H9 (cell line): ENCODE data around the gene VSIG8. TPM values are rescaled to one million over a fixed set of nuclear protein-coding genes. Genes with fewer than 3 reads are reported as not detected.

Experiments
- DNase-seq: peaks from one replicate; pipeline ENCODE4 v3.0.0-alpha.2; 2017
- H2AFZ ChIP-seq: one replicate; pipeline ENCODE4 v1.6.1; 2013; ENCODE audit warnings: mild to moderate bottlenecking, low read length, control low read depth, moderate library complexity
- H2AK5ac ChIP-seq: 2 replicates; pipeline ENCODE4 v1.6.1; 2013; ENCODE audit warnings: low read length, control low read depth, mixed read lengths; ENCODE audit not compliant: insufficient read length
- H2BK120ac ChIP-seq: one replicate; pipeline ENCODE4 v1.6.1; 2013; ENCODE audit warnings: low read depth, mild to moderate bottlenecking, low read length, control low read depth, inconsistent platforms; ENCODE audit not compliant: poor library complexity, severe bottlenecking
- H2BK12ac ChIP-seq: 2 replicates; pipeline ENCODE4 v1.6.1; 2013; ENCODE audit warnings: low read length, control low read depth, mixed read lengths, low read depth; ENCODE audit not compliant: insufficient read length
- H2BK15ac ChIP-seq: 2 replicates; pipeline ENCODE4 v1.6.1; 2013; ENCODE audit warnings: low read depth, low read length, control low read depth
- H2BK20ac ChIP-seq: one replicate; pipeline ENCODE4 v1.6.1; 2013; ENCODE audit warnings: low read depth, mild to moderate bottlenecking, low read length, control low read depth, inconsistent platforms; ENCODE audit not compliant: poor library complexity, severe bottlenecking
- H2BK5ac ChIP-seq: 2 replicates; pipeline ENCODE4 v1.6.1; 2013; ENCODE audit warnings: low read length, control low read depth, mixed read lengths; ENCODE audit not compliant: insufficient read length
- H3K14ac ChIP-seq: 2 replicates; pipeline ENCODE4 v1.6.1; 2013; ENCODE audit warnings: low read length, control low read depth; ENCODE audit not compliant: insufficient read depth
- H3K18ac ChIP-seq: 2 replicates; pipeline ENCODE4 v1.6.1; 2013; ENCODE audit warnings: low read depth, mild to moderate bottlenecking, mixed read lengths, low read length, control low read depth; ENCODE audit not compliant: insufficient read length
- H3K23ac ChIP-seq: 2 replicates; pipeline ENCODE4 v1.6.1; 2013; ENCODE audit warnings: low read length, control low read depth, mixed read lengths, low read depth; ENCODE audit not compliant: insufficient read length
- H3K23me2 ChIP-seq: 2 replicates; pipeline ENCODE4 v1.6.1; 2013; ENCODE audit warnings: low read depth, mild to moderate bottlenecking, mixed read lengths, low read length, control low read depth; ENCODE audit not compliant: insufficient read length, poor library complexity, severe bottlenecking
- H3K27ac ChIP-seq: 2 replicates; pipeline ENCODE4 v1.5.1; 2013; ENCODE audit warnings: low read length, control low read depth, mixed read lengths, low read depth; ENCODE audit not compliant: insufficient read length
- H3K27me3 ChIP-seq: 2 replicates; pipeline ENCODE4 v1.6.1; 2013; ENCODE audit warnings: low read length, control low read depth, inconsistent platforms; ENCODE audit not compliant: insufficient read depth
- H3K4ac ChIP-seq: 2 replicates; pipeline ENCODE4 v1.6.1; 2013; ENCODE audit warnings: low read depth, mild to moderate bottlenecking, control low read depth, inconsistent platforms, low read length, moderate library complexity
- H3K4me1 ChIP-seq: 2 replicates; pipeline ENCODE4 v1.6.1; 2013; ENCODE audit warnings: low read length, control low read depth, inconsistent platforms; ENCODE audit not compliant: insufficient read depth
- H3K4me2 ChIP-seq: 2 replicates; pipeline ENCODE4 v1.6.1; 2013; ENCODE audit warnings: low read length, control low read depth, mixed read lengths; ENCODE audit not compliant: insufficient read length, insufficient read depth
- H3K56ac ChIP-seq: 2 replicates; pipeline ENCODE4 v1.6.1; 2013; ENCODE audit warnings: low read depth, mild to moderate bottlenecking, mixed read lengths, low read length, control low read depth; ENCODE audit not compliant: insufficient read length
- H3K79me1 ChIP-seq: 2 replicates; pipeline ENCODE4 v1.6.1; 2013; ENCODE audit warnings: low read depth, mild to moderate bottlenecking, moderate library complexity, low read length, control low read depth, inconsistent platforms; ENCODE audit not compliant: insufficient read depth, poor library complexity, severe bottlenecking
- H3K79me2 ChIP-seq: 2 replicates; pipeline ENCODE4 v1.6.1; 2013; ENCODE audit warnings: low read length, control low read depth, inconsistent platforms; ENCODE audit not compliant: insufficient read depth
- H3K9ac ChIP-seq: 2 replicates; pipeline ENCODE4 v1.6.1; 2013; ENCODE audit warnings: low read length, control low read depth, mixed read lengths; ENCODE audit not compliant: insufficient read length; ENCODE audit errors: extremely low read depth
- H3K9me3 ChIP-seq: one replicate; pipeline ENCODE4 v1.6.1; 2013; ENCODE audit warnings: low read depth, low read length, inconsistent platforms; ENCODE audit not compliant: control insufficient read depth
- H3T11ph ChIP-seq: one replicate; pipeline ENCODE4 v1.6.1; 2013; ENCODE audit warnings: mild to moderate bottlenecking, low read length, control low read depth, inconsistent platforms
- H4K20me1 ChIP-seq: one replicate; pipeline ENCODE4 v1.6.1; 2013; ENCODE audit not compliant: control insufficient read depth, insufficient read length, insufficient read depth
- H4K5ac ChIP-seq: 2 replicates; pipeline ENCODE4 v1.6.1; 2013; ENCODE audit warnings: low read depth, mild to moderate bottlenecking, mixed read lengths, low read length, control low read depth; ENCODE audit not compliant: insufficient read length
- H4K8ac ChIP-seq: replicated peaks from 2 replicates; pipeline ENCODE4 v1.6.1; 2013; ENCODE audit warnings: low read length, control low read depth, mixed read lengths, low read depth; ENCODE audit not compliant: insufficient read length
- H4K91ac ChIP-seq: 2 replicates; pipeline ENCODE4 v1.6.1; 2013; ENCODE audit warnings: low read depth, mild to moderate bottlenecking, moderate library complexity, mixed read lengths, low read length, control low read depth; ENCODE audit not compliant: insufficient read length
- H3K27ac Mint-ChIP-seq, 3 experiments: 2 replicates in 2 of 3; 3 replicates in 1 of 3; pipeline ENCODE4 v1.8.0; 2020 to 2021; ENCODE audit warnings: mixed read lengths in 3 of 3, mild to moderate bottlenecking in 1 of 3, moderate library complexity in 1 of 3
- H3K27me3 Mint-ChIP-seq: 2 replicates; pipeline ENCODE4 v1.8.0; 2021; ENCODE audit warnings: low read depth, mild to moderate bottlenecking, moderate library complexity, mixed read lengths
- H3K36me3 Mint-ChIP-seq, 3 experiments: 2 replicates in 2 of 3; 3 replicates in 1 of 3; pipeline ENCODE4 v1.8.0; 2020 to 2021; ENCODE audit warnings: low read depth in 3 of 3, mixed read lengths in 3 of 3; ENCODE audit not compliant: insufficient read depth in 1 of 3
- H3K4me1 Mint-ChIP-seq, 2 experiments: 2 replicates each; pipeline ENCODE4 v1.8.0; 2020; ENCODE audit warnings: mixed read lengths in 2 of 2
- H3K4me3 Mint-ChIP-seq, 2 experiments: 2 replicates in 1 of 2; 3 replicates in 1 of 2; pipeline ENCODE4 v1.8.0; 2020 to 2021; ENCODE audit warnings: mild to moderate bottlenecking in 2 of 2, mixed read lengths in 2 of 2, moderate library complexity in 1 of 2
- H3K9me3 Mint-ChIP-seq, 2 experiments: 2 replicates in 1 of 2; 3 replicates in 1 of 2; pipeline ENCODE4 v1.8.0; 2020; ENCODE audit warnings: mild to moderate bottlenecking in 2 of 2, mixed read lengths in 2 of 2, moderate library complexity in 1 of 2
- CTCF ChIP-seq: fragments of 200-600 bp; sonication (generic); conservative IDR thresholded peaks from 3 replicates; pipeline ENCODE4 v1.8.0; 2021; ENCODE audit warnings: antibody characterized with exemption, mild to moderate bottlenecking
- WGBS: extraction: QIAGEN DNeasy Blood & Tissue Kit; methylation state at CpG from one replicate; pipeline ENCODE4 v1.1.7; 2013; ENCODE audit warnings: missing lambda C conversion rate, low lambda C conversion rate, mixed read lengths; ENCODE audit not compliant: insufficient read length; ENCODE audit errors: extremely low coverage; 5-methylcytosine and 5-hydroxymethylcytosine counted together
- total RNA-seq: library from RNA; stranded (reverse); gene quantifications from 2 replicates; pipeline ENCODE4 v1.2.1, GENCODE V29; 2021

VSIG8 gene
- total RNA-seq, 1 experiment from 2014 or later, result not detected

- H2BK12ac ChIP-seq, result no peak overlapping the region
- no peak overlapping the region for H3K4me2 ChIP-seq
- H3K27ac ChIP-seq, result no peak overlapping the region
- Mint-ChIP-seq H3K4me1 (peaks cover 16% of the 10 kb centered on the region in 2 experiments), H3K9me3 (peaks cover 8% of the 10 kb centered on the region in 2 experiments; a peak in 4 of 5 replicates), H3K36me3 (peaks cover 0 to 6% (median 0%) of the 10 kb centered on the region in 3 experiments; a peak in 3 of 7 replicates), H3K4me3 (no peak overlapping the region), H3K27me3 (peaks cover 32% of the 10 kb centered on the region), H3K27ac (no peak overlapping the region)
- no peak overlapping the region for H4K5ac ChIP-seq
- H2AFZ ChIP-seq, result no peak overlapping the region
- H3K9ac ChIP-seq, result no peak overlapping the region
- H3K79me1 ChIP-seq, result no peaks in the 10 kb centered on the region
- H2BK120ac ChIP-seq, result no peak overlapping the region
- H3K4ac ChIP-seq, result no peak overlapping the region
- H4K20me1 ChIP-seq, result no peaks in the 10 kb centered on the region
- H3K14ac ChIP-seq, result no peak overlapping the region
- no peak overlapping the region for H3T11ph ChIP-seq
- H3K23ac ChIP-seq, result no peak overlapping the region
- H3K27me3 ChIP-seq, result no peaks in the 10 kb centered on the region
- H2BK5ac ChIP-seq, result no peak overlapping the region
- peaks cover 4% of the 10 kb centered on the region for H3K23me2 ChIP-seq
- no peak overlapping the region for H3K18ac ChIP-seq
- no CpG with 5 or more reads among the region's 3 CpGs for WGBS
- H3K56ac ChIP-seq, result no peak overlapping the region
- no peaks in the 10 kb centered on the region for H3K9me3 ChIP-seq
- H4K8ac ChIP-seq, result no peak overlapping the region
- H2BK20ac ChIP-seq, result no peak overlapping the region
- H2BK15ac ChIP-seq, result no peak overlapping the region
- DNase-seq, result no peak
- TF ChIP-seq CTCF, result no peak
- no peaks in the 10 kb centered on the region; the same call in 1 of the 2 replicates for H3K4me1 ChIP-seq
- no peaks in the 10 kb centered on the region for H3K79me2 ChIP-seq
- H4K91ac ChIP-seq, result no peak overlapping the region
- no peak overlapping the region for H2AK5ac ChIP-seq
Observed at GRCh38 chr1:159902541-159902940, 40.1 kb upstream of the VSIG8 start.
